NT2/D1 (cell line): Measurements from ENCODE around the gene P2RX6.
"Not testable (repeated sequence)": the region's sequence is repeated elsewhere in the genome, so short reads cannot be mapped to it uniquely, and the experiment has no call there.

ENCODE experiments used
- DNase-seq: peaks from one replicate; pipeline ENCODE4 v3.0.0-alpha.2; 2011; ENCODE audit warnings: low read depth, low spot score
- H3K27me3 ChIP-seq: 2 replicates; pipeline ENCODE4 v1.6.0; 2011; ENCODE audit warnings: mild to moderate bottlenecking; ENCODE audit not compliant: insufficient read length, insufficient read depth
- H3K36me3 ChIP-seq: 2 replicates; pipeline ENCODE4 v1.6.1; 2011; ENCODE audit warnings: mild to moderate bottlenecking, low read length, mixed read lengths; ENCODE audit not compliant: insufficient read depth, insufficient read length
- H3K4me1 ChIP-seq: 2 replicates; pipeline ENCODE4 v1.5.1; 2011; ENCODE audit not compliant: insufficient read depth, insufficient read length
- H3K4me3 ChIP-seq: 2 replicates; pipeline ENCODE4 v1.5.1; 2011; ENCODE audit warnings: low read depth; ENCODE audit not compliant: insufficient read length
- H3K9ac ChIP-seq: 2 replicates; pipeline ENCODE4 v1.6.0; 2011; ENCODE audit warnings: low read depth; ENCODE audit not compliant: insufficient read length
- H3K9me3 ChIP-seq: 2 replicates; pipeline ENCODE4 v1.5.1; 2011; ENCODE audit warnings: mild to moderate bottlenecking, low read length; ENCODE audit not compliant: insufficient read depth
- SUZ12 ChIP-seq: IDR thresholded peaks from 2 replicates; pipeline ENCODE4 v1.6.1; 2011; ENCODE audit not compliant: insufficient read length, insufficient read depth; ENCODE audit errors: extremely low read depth
- YY1 ChIP-seq: IDR thresholded peaks from 2 replicates; pipeline ENCODE4 v1.6.1; 2011; ENCODE audit not compliant: insufficient read length, insufficient read depth
- ZNF274 ChIP-seq: IDR thresholded peaks from 2 replicates; pipeline ENCODE4 v1.6.1; 2011; ENCODE audit warnings: mild to moderate bottlenecking, low read depth, low read length

Gene P2RX6

DNA sequence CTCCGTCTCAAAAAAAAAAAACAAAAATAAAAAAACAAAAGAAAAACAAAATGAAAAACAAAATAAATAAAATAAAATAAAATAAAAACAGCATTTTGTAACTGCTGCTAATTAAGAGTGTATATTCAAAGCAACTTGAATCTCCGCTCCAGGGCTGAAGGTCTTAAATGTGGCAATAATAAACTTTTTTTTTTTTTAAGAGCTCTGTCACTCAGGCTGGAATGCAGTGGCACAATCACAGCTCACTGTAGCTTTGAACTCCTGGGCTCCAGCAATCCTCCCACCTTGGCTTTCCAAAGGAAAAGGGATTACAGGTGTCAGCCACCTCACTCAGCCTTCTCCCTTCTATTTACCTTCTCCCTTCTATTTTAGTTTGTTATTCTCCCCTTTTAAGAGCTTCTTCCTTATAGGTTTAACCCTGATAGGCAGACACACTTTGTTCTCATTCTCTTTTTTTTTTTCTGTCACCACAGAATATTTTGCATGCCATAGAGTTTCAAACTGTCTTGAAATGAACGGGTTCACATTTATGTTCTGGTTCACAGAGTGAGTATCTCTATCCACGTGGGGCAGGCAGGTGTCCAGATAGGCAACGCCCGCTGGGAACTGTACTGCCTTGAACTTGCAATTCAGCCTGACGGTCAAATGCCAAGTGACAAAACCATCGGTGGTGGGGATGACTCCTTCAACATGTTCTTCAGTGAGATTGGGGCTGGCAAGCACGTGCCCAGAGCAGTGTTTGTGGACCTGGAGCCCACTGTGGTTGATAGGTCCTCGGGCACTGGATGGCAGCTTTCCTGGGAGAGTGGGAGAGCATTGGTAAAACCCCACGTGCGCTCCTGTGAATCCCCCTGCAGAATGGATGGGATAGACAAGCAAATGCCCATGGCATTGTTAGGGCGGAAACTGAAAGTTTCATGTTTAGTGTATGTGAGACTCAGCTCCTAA, 50.2 kb downstream of the P2RX6 start:
- no peaks in the 10 kb centered on the region for H3K36me3 ChIP-seq
- H3K4me3 ChIP-seq = no peak overlapping the region
- no peaks in the 10 kb centered on the region for H3K4me1 ChIP-seq
- no peak for DNase-seq
- TF ChIP-seq ZNF274 (no peak), SUZ12 (no peak), YY1 (no peak)
- no peaks in the 10 kb centered on the region for H3K9me3 ChIP-seq
- no peak overlapping the region for H3K9ac ChIP-seq
- no peaks in the 10 kb centered on the region for H3K27me3 ChIP-seq

- Histone ChIP-seq H3K36me3 (no peaks in the 10 kb centered on the region), H3K9ac (no peak overlapping the region), H3K4me3 (no peak overlapping the region), H3K9me3 (peaks cover 6% of the 10 kb centered on the region; the same call in 1 of the 2 replicates), H3K4me1 (no peaks in the 10 kb centered on the region), H3K27me3 (no peaks in the 10 kb centered on the region)
- no peak for DNase-seq
- no peak for TF ChIP-seq ZNF274
- no peak for TF ChIP-seq SUZ12
- no peak for TF ChIP-seq YY1
These were observed 52.3 kb downstream of the P2RX6 start for GRCh38 chr22:21067075-21067900.

DNA sequence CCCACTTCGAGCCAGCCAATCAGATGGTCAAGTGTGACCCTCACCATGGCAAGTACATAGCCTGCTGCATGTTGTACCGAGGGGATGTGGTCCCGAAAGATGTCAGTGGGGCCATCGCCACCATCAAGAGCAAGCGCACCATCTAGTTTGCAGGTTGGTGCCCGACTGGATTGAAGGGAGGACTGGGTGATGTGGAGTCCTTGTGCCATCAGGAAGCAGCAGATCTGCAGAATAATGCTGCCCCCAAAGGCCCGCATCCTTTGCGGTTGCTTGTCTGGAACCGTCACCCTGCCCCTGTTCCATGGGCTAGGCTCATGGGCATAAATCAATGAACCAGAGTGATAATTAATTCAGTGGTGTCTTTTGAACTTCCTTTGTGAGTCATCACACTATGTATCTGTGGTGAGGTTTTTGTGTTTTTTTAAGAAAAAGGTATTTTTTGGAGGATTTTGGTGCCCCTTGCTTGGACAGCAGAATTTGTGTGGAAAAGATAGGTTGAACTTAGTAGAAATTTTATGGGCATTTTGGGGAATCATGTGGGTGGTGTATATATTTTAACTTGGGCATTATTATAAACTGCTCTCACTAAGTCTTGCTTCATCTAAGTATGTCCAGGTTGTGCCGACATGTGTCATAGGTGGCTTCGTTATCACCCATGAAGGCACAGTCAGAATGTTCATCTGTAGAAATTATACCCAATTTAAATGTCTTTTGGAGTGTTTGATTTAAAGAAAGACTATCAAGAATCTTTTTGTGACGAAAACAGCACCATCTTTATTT, 53.1 kb downstream of the P2RX6 start:
- Histone ChIP-seq H3K36me3 (no peaks in the 10 kb centered on the region), H3K9ac (no peak overlapping the region), H3K9me3 (peaks cover 10% of the 10 kb centered on the region; the same call in 1 of the 2 replicates), H3K4me3 (no peak overlapping the region), H3K4me1 (no peaks in the 10 kb centered on the region), H3K27me3 (no peaks in the 10 kb centered on the region)
- DNase-seq = no peak
- TF ChIP-seq YY1 (no peak), ZNF274 (no peak), SUZ12 (no peak)

- Histone ChIP-seq H3K4me3 (no peak overlapping the region), H3K27me3 (no peaks in the 10 kb centered on the region), H3K9me3 (peaks cover 10% of the 10 kb centered on the region; the same call in 1 of the 2 replicates), H3K9ac (no peak overlapping the region), H3K36me3 (no peaks in the 10 kb centered on the region), H3K4me1 (no peaks in the 10 kb centered on the region)
- DNase-seq = no peak
- TF ChIP-seq SUZ12 (no peak), ZNF274 (no peak), YY1 (no peak)
These were observed 53.8 kb downstream of the P2RX6 start for GRCh38 chr22:21068681-21069276.

DNA sequence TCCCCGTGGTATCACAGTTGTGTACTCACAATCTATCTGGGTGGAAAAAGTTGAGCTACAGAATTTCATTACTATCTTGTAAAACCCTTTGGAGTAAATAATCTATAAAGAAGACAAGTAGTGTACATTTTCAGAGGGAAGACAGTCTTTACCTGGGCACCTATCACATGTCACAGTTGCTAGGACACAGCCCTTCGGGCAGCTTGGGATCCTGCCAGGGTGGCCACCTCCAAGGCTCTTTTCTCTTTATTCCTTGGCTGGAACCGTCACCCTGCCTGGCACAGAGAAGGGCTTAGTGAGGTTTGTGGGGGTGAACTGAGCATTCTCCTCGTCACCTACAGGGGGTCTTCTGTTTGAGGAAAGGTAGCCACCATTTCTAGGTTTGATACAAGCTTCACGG, 54.4 kb downstream of the P2RX6 start:
- Histone ChIP-seq H3K4me3 (no peak overlapping the region), H3K4me1 (no peaks in the 10 kb centered on the region), H3K9me3 (peaks cover 10% of the 10 kb centered on the region; the same call in 1 of the 2 replicates), H3K9ac (no peak overlapping the region), H3K27me3 (no peaks in the 10 kb centered on the region), H3K36me3 (no peaks in the 10 kb centered on the region)
- TF ChIP-seq ZNF274 = no peak
- no peak for TF ChIP-seq YY1
- no peak for TF ChIP-seq SUZ12
- DNase-seq = no peak

- Histone ChIP-seq H3K4me1 (no peaks in the 10 kb centered on the region), H3K9ac (no peak overlapping the region), H3K4me3 (no peak overlapping the region), H3K36me3 (no peaks in the 10 kb centered on the region), H3K9me3 (peaks cover 10% of the 10 kb centered on the region; the same call in 1 of the 2 replicates), H3K27me3 (no peaks in the 10 kb centered on the region)
- DNase-seq = no peak
- no peak for TF ChIP-seq SUZ12
- TF ChIP-seq ZNF274 = no peak
- no peak for TF ChIP-seq YY1
These were observed 56.0 kb downstream of the P2RX6 start for GRCh38 chr22:21070690-21071615.

- H3K4me1 ChIP-seq, DNase-seq, H3K4me3 ChIP-seq, H3K36me3 ChIP-seq, H3K9ac ChIP-seq, H3K27me3 ChIP-seq: not testable (repeated sequence)
- H3K9me3 ChIP-seq = peaks cover 10% of the 10 kb centered on the region; the same call in 1 of the 2 replicates
These were observed 56.8 kb downstream of the P2RX6 start for GRCh38 chr22:21071796-21072195.
